ENCODE results near the gene LMF1.

GRCh38 chr16:1020091-1020399 is 49.3 kb upstream of the LMF1 start:
- no peak for TF ChIP-seq CTCF (IDR thresholded peaks at IDR 0.05; ENCODE audit: insufficient read depth, low read length, poor library complexity, severe bottlenecking)
- TF ChIP-seq EZH2phosphoT487 (conservative IDR thresholded peaks at IDR 0.05; ENCODE audit: low read length) = no peak

Data from SU-DHL-6 (cell line).